GM21619 (cell line): Measurements from ENCODE around the gene TMEM86B.
A peak's percentile ranks its signal among the peaks of the same experiment; 100 is the strongest.

ENCODE experiments used
- ATAC-seq: cut with Tn5 transposase; IDR thresholded peaks from one replicate; pipeline ENCODE4 v1.9.1; 2021; ENCODE audit not compliant: unreplicated experiment

Gene TMEM86B

DNA sequence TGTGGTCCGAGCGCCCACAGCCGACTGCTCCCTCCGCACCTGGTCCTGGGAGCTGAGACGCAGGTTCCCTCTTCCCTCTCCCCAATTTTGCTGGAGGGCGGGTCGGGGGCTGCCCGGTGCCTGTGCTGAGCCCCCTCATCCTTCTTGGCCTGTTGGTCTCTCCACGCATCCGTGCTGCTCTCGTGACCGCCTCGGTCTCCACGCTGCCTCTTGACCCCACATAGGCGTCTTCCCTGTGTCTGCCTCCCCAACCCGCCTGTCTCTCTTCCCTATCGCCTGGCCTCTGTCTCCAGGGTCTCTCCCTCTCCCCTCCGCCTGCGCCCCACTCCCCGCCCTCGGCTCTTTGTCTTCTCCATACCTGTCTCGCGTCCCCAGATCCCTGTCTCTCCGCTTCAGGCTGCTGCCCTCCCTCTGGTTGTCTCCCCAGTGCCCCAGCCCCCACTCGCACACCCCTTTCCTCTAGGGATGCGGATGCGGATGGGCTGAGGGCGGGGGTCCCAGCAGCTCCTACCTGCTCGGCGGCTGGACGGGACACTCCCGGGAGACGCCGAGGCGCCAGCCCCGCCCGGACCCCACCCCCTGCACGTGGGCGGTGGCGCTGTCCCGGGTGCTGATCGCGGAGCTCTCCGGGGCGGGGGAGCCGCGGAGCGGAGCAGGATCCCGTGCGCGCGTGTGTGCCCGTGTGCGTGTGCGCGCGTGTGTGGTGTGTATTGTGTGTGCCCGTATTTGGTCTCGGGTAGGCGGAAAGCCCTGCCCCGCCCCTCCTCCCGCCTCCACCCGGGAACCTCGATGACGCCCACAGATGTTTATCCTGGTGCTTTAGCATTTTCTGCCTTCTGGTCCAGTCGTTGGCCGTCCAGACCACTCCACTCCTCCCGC lies 48.7 kb downstream of the TMEM86B start, which contains the start of gene SYT5:
TSS of gene SYT5 (minus strand) at position 684 of the 879 bp plus-strand sequence. CDS start 1,248 bp downstream, outside the sequence.
- ATAC-seq, result peak; percentile 12

DNA sequence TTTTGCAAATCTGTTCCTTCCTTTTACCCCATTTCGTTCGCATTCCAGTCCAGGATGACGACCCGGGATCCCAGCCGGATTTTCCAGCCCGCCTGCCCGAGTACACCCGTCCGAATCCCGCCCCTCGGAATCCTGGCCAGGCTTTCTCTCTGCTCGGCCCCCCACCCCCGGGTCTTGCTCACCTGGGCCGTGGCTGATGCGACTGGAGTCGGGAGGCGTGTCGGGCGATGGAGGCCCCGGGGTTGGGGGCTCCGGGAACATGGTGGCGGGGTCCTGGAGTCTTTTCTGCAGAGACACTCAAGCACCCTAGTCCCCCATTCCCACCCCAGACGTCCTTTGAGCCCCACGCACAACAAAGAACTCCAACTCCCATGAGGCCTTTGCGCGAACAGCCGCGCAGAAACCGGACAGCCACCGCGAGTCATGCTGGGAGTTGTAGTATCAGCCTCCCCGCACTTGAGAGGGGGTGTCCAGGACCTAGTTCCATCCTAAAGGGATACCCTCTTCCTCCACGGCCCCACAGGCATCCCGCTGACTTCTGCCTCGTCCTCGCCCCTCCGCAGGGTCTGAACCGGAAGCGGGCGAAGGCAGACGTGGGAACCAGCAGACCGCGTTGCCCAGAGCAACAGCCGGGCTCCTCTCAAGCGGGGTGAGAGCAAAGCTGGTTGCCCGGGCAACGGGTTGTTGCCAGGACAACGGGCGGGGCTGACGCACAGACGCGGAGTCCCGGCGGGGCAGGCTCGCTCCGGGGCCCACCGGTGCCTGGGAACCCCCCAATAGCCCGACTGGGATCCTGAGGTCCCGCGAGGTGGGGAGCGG lies 49.6 kb downstream of the TMEM86B start:
- peak; percentile 69 for ATAC-seq
